Measurements from ENCODE around the gene IGFL4. TPM values are rescaled to one million over a fixed set of nuclear protein-coding genes. Genes with fewer than 3 reads are reported as not detected.
A peak's percentile ranks its signal among the peaks of the same experiment; 100 is the strongest.

The IGFL4 gene
- polyA plus RNA-seq (ENCODE audit: insufficient read length in 3 of 3), result under 1 TPM; 0.06 to 0.35 (median 0.17) TPM

DNA sequence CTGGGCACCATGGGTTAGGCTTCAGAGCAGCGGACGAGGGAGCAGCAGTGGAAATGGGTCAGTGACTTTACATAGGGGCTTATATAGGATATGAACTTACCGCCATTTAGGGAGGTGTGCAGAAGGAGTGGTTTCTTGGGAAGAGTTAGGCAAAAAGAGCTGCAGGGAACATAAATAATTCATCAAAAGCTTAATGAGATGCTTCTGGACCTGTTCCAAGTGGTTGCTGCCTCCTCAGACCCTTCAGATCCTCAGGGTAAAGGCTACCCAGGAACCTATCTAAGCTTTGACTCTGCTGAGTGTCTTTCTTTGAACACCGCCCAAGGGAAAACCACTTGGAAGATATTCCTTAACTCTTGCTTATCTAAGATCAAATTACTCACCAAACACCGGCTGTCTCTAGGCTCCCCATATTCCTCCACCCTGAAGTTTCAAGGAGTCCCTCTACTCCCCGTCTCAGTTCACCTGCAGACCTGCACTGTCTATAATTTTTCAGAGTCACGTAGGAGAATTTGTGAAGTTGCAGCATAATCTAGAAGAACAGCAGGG lies at the start of gene IGFL4:
Gene IGFL4 (minus strand): TSS at position 51 of the 549 bp plus-strand sequence. CDS start 40 bp downstream, at position 11.
- no peak for DNase-seq (ENCODE audit: low read depth in 3 of 3, low spot score in 2 of 3)

GRCh38 chr19:46090444-46090843 lies 49.6 kb upstream of the IGFL4 start:
- DNase-seq (ENCODE audit: low read depth in 3 of 3, low spot score in 2 of 3), result no peak

- DNase-seq (ENCODE audit: low read depth in 3 of 3, low spot score in 2 of 3), result no peak
Observed at GRCh38 chr19:46089432-46089831, 48.6 kb upstream of the IGFL4 start.

DNA sequence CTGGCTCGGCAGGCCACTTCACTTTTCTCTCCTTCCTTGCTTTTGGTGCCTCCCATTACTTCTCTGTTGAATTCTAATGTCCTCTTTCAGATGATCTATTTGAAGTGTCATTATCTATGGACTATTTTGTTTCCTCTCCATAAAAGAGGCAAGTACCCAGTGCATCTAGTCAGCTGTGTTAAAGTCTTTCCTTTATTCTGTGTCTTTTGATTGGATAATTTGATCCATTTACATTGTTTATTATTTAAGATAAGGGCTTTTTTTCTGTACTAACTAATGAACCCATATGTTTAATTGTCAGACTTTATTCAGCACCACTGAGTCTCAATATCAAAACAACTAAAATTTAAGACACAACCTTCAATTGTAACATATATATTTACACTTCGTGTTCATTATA lies 47.3 kb upstream of the IGFL4 start:
- DNase-seq (ENCODE audit: low read depth in 3 of 3, low spot score in 2 of 3), result no peak

DNA sequence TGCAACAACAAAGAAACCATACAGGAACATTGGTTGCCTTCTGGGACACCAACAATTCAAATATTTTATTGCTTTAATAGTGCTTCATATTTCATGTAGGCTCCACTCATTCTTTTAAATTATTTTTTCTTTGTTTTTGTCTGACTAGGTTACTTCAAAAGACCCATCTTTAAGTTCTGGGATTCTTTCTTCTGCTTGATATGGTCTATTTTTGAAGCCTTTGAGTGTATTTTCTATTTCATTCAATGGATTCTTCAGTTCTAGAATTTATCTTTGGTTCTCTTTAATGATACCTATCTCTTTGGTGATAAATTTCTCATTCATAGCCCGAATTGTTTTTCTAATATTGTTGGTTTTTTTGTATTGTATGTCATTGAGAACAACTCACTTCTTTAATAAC lies 45.1 kb upstream of the IGFL4 start:
- no peak for DNase-seq (ENCODE audit: low read depth in 3 of 3, low spot score in 2 of 3)

DNA sequence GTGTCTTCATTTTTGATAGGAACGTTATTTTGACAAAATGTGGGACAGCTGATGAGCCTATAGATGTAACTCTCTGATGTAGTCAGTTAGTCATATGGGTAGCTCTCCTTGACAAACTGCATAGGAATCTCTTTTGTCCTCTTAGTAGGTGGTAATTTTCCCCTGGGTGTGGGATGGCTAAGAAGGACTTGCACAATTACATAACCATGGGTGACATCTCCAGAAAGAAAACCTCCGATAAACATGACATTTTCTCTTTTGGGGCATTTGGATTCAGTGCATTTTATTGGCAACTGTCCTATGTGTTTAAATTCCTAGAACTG lies 41.9 kb upstream of the IGFL4 start:
- DNase-seq (ENCODE audit: low read depth in 3 of 3, low spot score in 2 of 3), result no peak

DNA sequence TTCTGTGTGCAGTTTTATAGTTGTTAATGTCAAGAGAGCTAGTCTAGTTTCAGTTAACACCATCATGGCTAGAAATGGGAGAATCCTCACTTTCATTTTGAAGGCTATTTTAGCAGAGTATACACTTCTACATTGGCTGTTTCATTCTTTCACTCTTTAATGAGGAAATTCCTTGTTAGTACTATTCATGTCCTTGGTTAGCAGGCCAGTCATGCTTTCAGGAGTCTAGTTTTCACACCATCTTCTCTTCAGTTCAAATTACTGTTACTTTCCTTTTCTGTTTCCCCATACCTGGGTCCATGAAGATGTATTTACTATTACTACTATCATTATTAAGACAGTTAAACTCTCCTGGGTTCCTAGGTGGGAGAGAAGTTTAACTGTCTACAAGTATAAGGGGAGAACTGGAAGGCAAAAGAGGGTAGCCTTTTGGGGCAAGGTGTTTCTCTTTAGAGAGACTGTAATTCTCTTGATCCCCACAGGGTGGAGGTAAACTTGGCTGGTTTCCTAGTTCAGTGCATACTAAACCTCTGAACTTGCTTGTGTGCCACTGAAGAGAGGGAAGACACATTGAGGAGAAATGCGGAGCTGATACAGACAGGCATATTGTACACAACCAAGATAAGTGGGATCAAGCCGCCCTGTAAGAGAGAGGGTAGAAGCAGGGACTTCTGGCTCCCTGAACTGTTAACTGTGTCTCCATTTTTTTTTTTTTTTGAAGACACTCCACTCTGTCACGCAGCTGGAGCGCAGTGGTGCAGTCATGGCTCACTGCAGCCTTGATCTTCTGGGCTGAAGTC lies 41.3 kb upstream of the IGFL4 start:
- DNase-seq (ENCODE audit: low read depth in 3 of 3, low spot score in 2 of 3), result no peak

DNA sequence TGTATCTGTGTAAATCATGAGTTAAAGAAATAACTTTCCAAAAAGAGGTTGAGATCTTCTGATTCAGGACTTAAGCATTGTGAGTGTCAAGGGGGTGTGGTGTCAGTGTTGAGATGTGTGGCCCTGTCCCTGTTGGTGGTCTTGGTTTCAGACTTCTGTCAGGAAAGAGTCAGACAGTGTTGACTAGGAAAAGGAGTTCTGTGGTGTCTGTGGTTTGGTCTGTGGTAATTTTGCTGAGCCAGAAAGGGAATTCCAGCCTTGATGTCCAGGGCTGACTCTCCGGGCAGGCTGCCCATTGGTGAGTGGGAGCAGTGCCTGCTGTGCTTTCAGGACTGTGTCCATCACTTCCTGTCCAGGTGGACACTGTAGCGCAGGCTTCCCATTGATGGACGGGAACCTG lies 39.8 kb upstream of the IGFL4 start:
- DNase-seq (ENCODE audit: low read depth in 3 of 3, low spot score in 2 of 3), result no peak

DNA sequence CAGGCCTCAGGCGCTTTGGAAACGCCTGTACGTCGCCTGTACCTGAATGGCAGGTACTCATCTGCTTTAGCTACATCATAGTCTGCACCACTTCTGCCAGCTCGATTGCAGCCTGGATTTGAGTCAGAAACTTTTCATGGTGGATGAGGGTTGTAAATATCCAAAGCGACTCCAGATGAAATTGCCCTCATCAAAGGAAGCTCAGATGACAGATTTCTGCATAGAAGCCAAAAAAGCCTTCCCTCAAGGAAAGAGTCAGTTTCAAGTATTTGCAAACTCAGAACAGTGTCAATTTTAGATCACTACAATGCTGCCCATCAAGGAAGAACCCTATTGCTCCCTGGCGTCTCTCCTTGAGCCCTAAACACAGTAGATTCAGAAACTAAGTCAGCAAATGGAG lies 38.8 kb upstream of the IGFL4 start:
- DNase-seq (ENCODE audit: low read depth in 3 of 3, low spot score in 2 of 3), result no peak

GRCh38 chr19:46078573-46079332 lies 38.0 kb upstream of the IGFL4 start:
- peak in 2 of 3 donors; percentile 26 to 41 for DNase-seq (ENCODE audit: low read depth in 3 of 3, low spot score in 2 of 3)

GRCh38 chr19:46077815-46078167 lies 37.0 kb upstream of the IGFL4 start:
- no peak for DNase-seq (ENCODE audit: low read depth in 3 of 3, low spot score in 2 of 3)

- DNase-seq (ENCODE audit: low read depth in 3 of 3, low spot score in 2 of 3), result peak; percentile 48 to 67 (median 65)
Observed at GRCh38 chr19:46076951-46077814, 36.4 kb upstream of the IGFL4 start.

DNA sequence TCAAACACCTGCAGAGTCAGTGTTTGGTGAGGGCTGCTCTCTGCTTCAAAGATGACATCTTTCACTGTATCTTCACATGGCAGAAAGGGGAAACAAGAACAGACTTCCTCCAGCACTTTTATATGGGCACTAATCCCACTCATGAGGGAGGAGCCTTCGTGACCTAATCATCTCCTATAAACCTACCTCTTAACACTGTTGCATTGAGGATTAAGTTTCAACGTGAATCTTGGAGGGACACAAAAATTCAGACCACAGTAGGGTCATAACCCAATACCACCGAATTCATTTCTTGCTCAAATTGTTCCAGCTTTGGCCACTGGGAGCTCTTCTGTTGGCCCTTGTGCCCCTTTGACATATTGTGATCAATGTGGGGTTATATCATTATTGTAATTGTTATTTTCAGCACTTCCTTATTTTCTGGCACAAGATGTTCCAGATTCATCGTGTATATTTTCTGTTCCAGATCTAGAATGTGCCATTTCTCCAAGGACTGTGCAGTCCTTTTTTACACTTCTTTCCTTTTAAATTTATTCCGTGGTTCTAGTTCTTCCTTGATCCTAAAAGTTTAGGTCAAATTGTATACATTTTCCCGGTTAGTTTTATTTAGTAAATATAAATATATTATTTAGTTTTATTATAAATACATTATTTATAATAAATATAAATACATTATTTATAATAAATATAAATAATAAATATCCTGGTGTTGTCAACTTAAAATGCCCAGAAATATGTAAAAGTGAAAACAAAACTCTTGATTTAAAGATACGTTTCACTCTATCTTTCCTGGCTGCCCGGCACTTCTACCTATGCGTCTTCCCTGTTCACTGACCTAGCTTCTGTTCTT lies 35.5 kb upstream of the IGFL4 start:
- no peak for DNase-seq (ENCODE audit: low read depth in 3 of 3, low spot score in 2 of 3)

DNA sequence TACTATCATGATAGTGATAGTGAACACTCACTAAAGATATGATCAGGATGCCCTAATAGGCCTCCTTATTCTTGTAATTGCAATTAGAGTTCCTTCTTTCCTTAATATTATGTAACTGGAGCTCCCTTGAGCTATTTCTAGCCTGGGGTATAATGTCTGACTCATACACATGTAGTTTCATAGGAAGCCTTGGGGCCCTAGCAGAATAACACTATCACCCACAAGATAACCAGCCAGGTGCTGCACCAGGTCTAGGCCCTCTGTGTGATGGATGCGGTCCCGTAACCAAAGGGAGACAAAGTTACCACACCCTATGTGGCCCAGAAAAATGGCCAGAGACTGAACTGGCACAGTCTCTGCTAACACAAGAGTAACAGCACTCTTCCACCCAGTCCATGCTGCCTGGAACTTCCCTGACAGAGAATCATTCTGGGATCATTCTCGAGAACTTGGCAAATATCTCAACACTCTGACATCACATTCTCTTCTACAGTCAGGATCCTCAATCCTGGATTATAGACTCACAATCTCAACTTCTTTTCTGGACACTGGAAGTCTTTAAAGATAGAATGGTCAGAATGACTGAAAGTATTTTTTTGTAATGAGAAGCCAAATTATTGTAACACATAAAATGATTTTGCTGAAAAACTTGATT lies 32.6 kb upstream of the IGFL4 start:
- no peak for DNase-seq (ENCODE audit: low read depth in 3 of 3, low spot score in 2 of 3)

GRCh38 chr19:46069806-46070341 lies 29.1 kb upstream of the IGFL4 start:
- DNase-seq (ENCODE audit: low read depth in 3 of 3, low spot score in 2 of 3), result no peak

- no peak for DNase-seq (ENCODE audit: low read depth in 3 of 3, low spot score in 2 of 3)
Observed at GRCh38 chr19:46068345-46069258, 27.8 kb upstream of the IGFL4 start.

GRCh38 chr19:46067691-46068090 lies 26.9 kb upstream of the IGFL4 start:
- DNase-seq (ENCODE audit: low read depth in 3 of 3, low spot score in 2 of 3), result no peak

DNA sequence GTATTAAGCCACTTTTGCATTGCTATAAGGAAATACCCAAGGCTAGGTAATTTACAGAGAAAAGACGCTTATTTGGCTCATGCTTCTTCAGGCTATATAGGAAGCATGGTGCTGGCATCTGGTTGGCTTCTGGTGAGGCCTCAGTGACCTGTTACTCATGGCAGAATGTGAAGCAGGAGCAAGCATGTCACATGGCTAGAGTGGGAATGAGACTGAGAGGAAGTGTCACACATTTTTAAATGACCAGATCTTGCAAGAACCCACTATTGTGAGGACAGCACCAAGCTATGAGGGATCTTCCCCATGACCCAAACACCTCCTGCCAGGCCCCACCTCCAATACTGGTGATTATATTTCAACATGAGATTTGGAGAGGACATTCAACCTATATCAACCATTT lies 25.7 kb upstream of the IGFL4 start:
- no peak for DNase-seq (ENCODE audit: low read depth in 3 of 3, low spot score in 2 of 3)
